ENCODE measurements around the gene SLC6A8. TPM values are rescaled to one million over a fixed set of nuclear protein-coding genes. Genes with fewer than 3 reads are reported as not detected.

SLC6A8 gene
- total and polyA plus RNA-seq, 2 of the 4 experiments (the other 2 are of a cell fraction), result 7.2 to 25.5 TPM

DNA sequence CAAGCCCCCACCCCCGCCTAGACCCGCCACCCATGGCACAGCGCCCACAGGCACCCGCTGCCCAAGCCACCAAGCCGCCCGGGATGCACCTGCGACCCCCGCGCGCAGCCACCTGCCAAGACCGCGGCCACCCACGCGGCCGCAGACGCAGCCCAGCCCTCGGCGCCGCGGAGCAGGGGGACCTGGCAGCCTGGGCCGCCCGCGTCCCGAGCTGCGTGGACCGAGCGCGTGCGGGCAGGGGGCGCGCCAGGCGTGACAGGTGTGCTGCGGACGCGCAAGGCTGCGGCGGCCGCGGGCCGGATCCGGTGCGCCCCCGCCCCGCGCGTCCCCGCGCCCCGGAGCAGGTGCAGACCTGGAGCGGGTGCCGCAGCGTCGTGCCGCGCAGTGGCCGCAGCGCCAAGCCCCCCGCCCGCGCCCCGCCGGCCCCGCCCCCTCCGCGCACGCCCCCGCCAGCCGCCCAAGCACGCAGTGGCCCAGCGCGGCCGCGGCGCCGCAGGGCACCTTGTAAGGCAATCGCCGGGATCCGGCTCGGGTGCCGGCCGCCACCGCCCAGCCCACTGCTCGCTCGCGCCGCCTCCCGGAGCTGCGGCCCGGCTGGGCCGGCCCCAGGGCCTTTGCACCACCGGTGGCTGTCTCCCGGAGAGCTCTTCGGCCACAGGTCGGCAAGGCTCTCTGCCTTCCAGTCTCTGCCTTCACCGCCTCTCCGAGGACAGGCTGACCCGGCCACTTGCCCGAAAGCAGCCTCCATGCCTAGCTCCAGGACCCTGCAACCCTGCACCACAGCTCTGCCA, 14.1 kb upstream of the SLC6A8 start, which contains the start of gene PNCK:
Gene PNCK, minus strand, starts transcription at position 386 of the 791 bp plus-strand sequence. CDS start 737 bp downstream, outside the sequence.
- no peak within 1 kb of the TSS for H3K14ac ChIP-seq (replicated peaks; ENCODE audit: low read depth, low read length)
- H3K9ac ChIP-seq (ENCODE audit: low read depth, low read length), result no peak within 1 kb of the TSS
- H3K23ac ChIP-seq (ENCODE audit: low read depth, low read length), result no peak within 1 kb of the TSS
- intact Hi-C loops (cut with micrococcal nuclease) (no loop called here), dilution Hi-C loops (cut with HindIII; ENCODE audit: low sequenced_read_pairs, unreplicated experiment) (no loop called here), in situ Hi-C loops (cut with MboI; ENCODE audit: low sequenced_read_pairs) (loop anchor here (25.0 kb wide), 1 partner anchor 711 kb away; no protein-coding TSS in a partner anchor)
- ATAC-seq (ENCODE audit: low read depth), result no peak
- H3K4ac ChIP-seq (ENCODE audit: low read depth, low read length), result no peak within 1 kb of the TSS
- peak within 1 kb of the TSS; percentile 26 for H2AK9ac ChIP-seq (replicated peaks; ENCODE audit: low read depth, low read length, poor library complexity)
- 45% methylated on average over 30 of the region's 98 CpGs; no CpG with 5 or more reads in 1 of the 2 experiments for WGBS, 2 experiments (ENCODE audit: extremely low coverage in 2 of 2, insufficient read length in 1 of 2)
- H3K9me3 ChIP-seq (ENCODE audit: control insufficient read depth, insufficient read depth, low read length), result peaks cover 4% of the 10 kb centered on the region; the same call in 1 of the 2 replicates
- ChIA-PET POLR2A (ENCODE audit: unreplicated experiment) (no interaction called here), CTCF (no interaction called here)
- no peak within 1 kb of the TSS for H4K91ac ChIP-seq (ENCODE audit: insufficient read depth, low read depth, low read length)
- H4K8ac ChIP-seq (ENCODE audit: low read depth in 2 of 2, low read length in 2 of 2), result no peak within 1 kb of the TSS
- peaks cover 22% of the 10 kb centered on the region for H3K27me3 ChIP-seq (ENCODE audit: control insufficient read depth, insufficient read depth, low read length)
- no TSS peak for BruUV-seq (replicated peaks)
- no peaks in the 10 kb centered on the region; the same call in 1 of the 2 replicates for H4K20me1 ChIP-seq (ENCODE audit: insufficient read depth, low read length)
- no peak within 1 kb of the TSS for H3K4me2 ChIP-seq (ENCODE audit: low read depth, low read length)
- no peak within 1 kb of the TSS for H2AK5ac ChIP-seq (ENCODE audit: low read depth, low read length)
- no peaks in the 10 kb centered on the region for H3K9me1 ChIP-seq (ENCODE audit: insufficient read depth, low read length)
- H2BK5ac ChIP-seq (ENCODE audit: low read depth, low read length, poor library complexity, severe bottlenecking), result no peak within 1 kb of the TSS
- no peak within 1 kb of the TSS for H3K27ac ChIP-seq (ENCODE audit: insufficient read depth, low read length)
- no peaks in the 10 kb centered on the region for H3K36me3 ChIP-seq (ENCODE audit: control insufficient read depth, insufficient read depth, low read length)
- H2BK20ac ChIP-seq (ENCODE audit: low read depth, low read length), result no peak within 1 kb of the TSS
- no peak within 1 kb of the TSS for H3K18ac ChIP-seq (ENCODE audit: low read depth, low read length)
- H2BK15ac ChIP-seq (ENCODE audit: low read depth, low read length), result no peak within 1 kb of the TSS
- no peak for DNase-seq
- H2BK120ac ChIP-seq (ENCODE audit: low read depth, low read length), result no peak within 1 kb of the TSS
- H2AFZ ChIP-seq (replicated peaks; ENCODE audit: low read length, poor library complexity), result peak within 1 kb of the TSS; percentile 62
- H3K56ac ChIP-seq (ENCODE audit: extremely low read depth, insufficient read depth, low read length), result no peak within 1 kb of the TSS
- H3K79me1 ChIP-seq (ENCODE audit: low read depth in 1 of 2, low read length in 2 of 2), result no peaks in the 10 kb centered on the region
- no peak within 1 kb of the TSS for H3K4me3 ChIP-seq (ENCODE audit: insufficient read depth, low read depth, low read length)
- no peak within 1 kb of the TSS for H4K5ac ChIP-seq (ENCODE audit: low read depth, low read length)
- no peaks in the 10 kb centered on the region for H3K4me1 ChIP-seq (ENCODE audit: control insufficient read depth, insufficient read depth, low read length)
- no peak for TF ChIP-seq MAFK (IDR thresholded peaks at IDR 0.05; ENCODE audit: low read depth, low read length)
- TF ChIP-seq POLR2A (IDR thresholded peaks at IDR 0.05; ENCODE audit: low read depth, low read length), result no peak
- no peak for TF ChIP-seq MXI1 (IDR thresholded peaks at IDR 0.05; ENCODE audit: borderline replicate concordance, low read depth, low read length)
- no peak for TF ChIP-seq SMC3 (IDR thresholded peaks at IDR 0.05; ENCODE audit: low read depth, low read length)
- TF ChIP-seq CTCF (conservative IDR thresholded peaks at IDR 0.05; ENCODE audit: low read depth, low read length), result no peak
- TF ChIP-seq RFX5 (IDR thresholded peaks at IDR 0.05; ENCODE audit: low read depth, low read length), result no peak
- no peak for TF ChIP-seq RCOR1 (IDR thresholded peaks at IDR 0.05; ENCODE audit: insufficient replicate concordance, low read length)
- TF ChIP-seq CEBPB (IDR thresholded peaks at IDR 0.05; ENCODE audit: low read depth, low read length), result no peak
- TF ChIP-seq BHLHE40 (IDR thresholded peaks at IDR 0.05; ENCODE audit: low read depth, low read length), result no peak
- TF ChIP-seq, protein P1, sequence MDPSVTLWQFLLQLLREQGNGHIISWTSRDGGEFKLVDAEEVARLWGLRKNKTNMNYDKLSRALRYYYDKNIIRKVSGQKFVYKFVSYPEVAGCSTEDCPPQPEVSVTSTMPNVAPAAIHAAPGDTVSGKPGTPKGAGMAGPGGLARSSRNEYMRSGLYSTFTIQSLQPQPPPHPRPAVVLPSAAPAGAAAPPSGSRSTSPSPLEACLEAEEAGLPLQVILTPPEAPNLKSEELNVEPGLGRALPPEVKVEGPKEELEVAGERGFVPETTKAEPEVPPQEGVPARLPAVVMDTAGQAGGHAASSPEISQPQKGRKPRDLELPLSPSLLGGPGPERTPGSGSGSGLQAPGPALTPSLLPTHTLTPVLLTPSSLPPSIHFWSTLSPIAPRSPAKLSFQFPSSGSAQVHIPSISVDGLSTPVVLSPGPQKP (IDR thresholded peaks at IDR 0.05; ENCODE audit: borderline replicate concordance, low read depth, low read length), result no peak
- TF ChIP-seq MAZ (IDR thresholded peaks at IDR 0.05; ENCODE audit: borderline replicate concordance, low read depth, low read length), result no peak
- TF ChIP-seq, protein P2, sequence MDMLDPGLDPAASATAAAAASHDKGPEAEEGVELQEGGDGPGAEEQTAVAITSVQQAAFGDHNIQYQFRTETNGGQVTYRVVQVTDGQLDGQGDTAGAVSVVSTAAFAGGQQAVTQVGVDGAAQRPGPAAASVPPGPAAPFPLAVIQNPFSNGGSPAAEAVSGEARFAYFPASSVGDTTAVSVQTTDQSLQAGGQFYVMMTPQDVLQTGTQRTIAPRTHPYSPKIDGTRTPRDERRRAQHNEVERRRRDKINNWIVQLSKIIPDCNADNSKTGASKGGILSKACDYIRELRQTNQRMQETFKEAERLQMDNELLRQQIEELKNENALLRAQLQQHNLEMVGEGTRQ (IDR thresholded peaks at IDR 0.05; ENCODE audit: low read depth, low read length), result no peak
- TF ChIP-seq RAD21 (IDR thresholded peaks at IDR 0.05; ENCODE audit: low read length), result no peak
- TF ChIP-seq CHD1 (IDR thresholded peaks at IDR 0.05; ENCODE audit: low read depth, low read length), result no peak
- TF ChIP-seq FOS (IDR thresholded peaks at IDR 0.05; ENCODE audit: low read depth, low read length), result no peak
